ENCODE results near the gene GSDME.

GSDME gene

DNA sequence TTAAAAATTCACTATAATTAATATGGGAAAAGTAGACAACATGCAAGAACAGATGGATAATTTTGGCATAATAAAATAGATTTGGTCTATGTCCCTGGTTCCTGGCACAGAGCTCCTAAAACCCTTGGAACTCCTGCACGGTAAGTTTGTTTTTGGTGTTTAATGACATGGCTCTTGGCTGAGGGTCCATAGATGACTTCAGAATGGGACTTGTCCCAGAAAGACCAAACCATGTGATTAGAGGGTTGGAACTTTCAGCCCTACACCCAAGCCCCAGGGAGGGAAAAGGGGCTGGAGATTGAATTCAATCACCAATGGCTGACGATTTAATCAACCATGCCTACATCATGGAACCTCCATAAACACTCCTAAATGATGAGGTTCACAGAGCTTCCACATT, 12.6 kb upstream of the GSDME start:
- DNase-seq = no peak

DNA sequence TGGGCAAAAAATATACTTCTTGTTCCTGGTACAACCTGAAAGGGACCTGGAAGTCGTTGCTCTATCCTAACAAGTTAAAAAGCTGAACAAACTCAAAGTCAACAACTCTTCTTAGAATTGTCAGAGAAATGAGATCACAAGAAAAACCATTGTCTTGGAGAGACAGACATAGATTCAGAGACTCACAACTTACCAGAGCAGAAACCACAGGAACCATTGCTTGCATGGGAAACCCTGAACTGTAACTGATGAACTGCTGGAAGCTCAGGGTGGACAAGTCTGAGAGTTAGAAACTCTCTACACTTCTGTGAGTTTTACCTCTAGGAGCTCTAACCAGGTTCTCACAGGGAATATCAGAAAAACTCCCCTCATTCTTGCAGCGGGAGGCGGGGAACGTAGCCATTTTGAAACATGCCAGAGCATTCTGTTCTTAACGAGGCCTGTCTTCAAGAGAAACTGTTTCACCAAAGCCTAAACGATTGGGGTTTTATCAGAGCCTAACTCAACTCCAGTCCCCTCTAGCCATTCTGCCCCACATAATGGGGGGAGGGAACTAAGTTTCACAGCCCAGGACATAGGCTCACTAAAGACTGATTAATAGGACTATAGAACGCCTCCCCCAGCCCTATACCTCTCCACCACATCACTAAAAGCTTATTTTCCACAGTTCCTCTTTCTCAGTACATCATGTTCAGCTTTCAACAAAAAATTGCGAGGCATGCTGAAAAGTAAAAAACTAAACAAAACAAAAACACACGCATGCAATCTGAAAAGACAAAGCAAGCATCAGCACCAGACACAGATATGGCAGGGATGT, 12.0 kb upstream of the GSDME start:
- DNase-seq = no peak

DNA sequence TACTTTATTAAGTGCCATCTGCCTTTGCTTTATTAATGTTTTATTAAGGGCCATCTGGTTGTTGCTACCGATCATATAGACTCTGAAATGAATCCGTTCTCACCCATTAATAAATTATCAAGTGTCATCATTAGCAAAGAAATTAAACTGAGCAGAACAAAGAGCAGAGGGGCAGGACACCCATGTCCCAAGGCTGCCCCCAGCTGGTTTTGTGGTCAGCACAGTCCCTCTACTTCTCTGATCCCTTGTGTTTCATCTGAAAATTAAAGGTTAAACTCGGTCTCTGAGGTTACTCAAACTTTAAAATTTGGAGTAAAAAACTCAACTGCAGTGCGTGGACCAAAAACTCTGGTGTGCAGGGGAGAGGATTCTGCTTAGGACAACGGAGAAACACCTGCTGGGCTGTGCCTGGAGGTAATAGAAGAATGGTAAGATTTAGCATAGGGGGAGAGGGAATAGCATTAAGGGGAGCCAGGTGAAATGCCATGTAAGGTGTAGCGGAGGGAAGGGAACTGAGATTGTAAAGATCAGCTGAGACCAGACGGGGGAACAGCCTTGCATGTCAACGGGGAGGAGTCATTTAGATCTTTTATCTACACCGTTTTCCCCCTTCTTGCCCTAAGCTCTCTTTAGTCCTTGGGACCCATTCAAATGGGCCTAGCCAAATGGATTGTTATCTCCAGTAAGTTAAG, 10.8 kb upstream of the GSDME start:
- DNase-seq = no peak

DNA sequence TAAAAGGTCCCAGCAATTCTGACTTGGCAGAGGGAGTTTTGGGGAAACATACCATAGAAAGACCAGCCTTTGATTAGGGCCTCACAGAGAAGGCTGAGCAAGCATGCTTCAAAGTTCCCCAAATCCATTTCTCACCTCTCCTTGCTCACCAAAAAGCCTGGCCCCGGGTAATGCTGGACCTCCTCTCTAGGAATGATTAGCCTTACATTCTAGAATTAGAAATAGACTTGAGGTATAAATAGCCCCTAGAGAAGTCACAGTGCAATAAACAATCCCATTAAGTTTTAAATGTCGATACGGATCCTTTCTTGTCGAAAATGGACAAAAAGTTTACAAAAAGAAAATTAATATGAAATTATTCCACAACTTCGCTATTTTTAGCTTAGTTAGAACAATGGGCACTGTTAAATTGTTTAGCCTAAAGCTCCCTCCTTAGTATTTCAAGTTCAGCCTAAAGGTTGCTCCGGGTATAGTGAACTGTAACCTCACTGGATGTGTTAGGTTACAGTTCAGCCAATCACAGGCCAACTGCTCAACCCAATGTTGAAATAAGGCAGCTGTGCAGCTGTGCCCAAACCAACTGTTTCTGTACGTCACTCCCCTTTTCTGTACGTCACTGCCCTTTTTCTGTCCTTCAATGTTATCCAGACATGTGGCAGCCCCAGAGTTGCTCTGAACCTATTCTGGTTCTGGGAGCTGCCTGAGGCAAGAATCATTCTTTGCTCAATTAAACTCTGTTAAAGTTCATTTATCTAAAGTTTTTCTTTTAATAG, 7.9 kb upstream of the GSDME start:
- no peak for DNase-seq

- DNase-seq = no peak
Observed at GRCh38 chr7:24764011-24764410, 6.7 kb upstream of the GSDME start.

DNA sequence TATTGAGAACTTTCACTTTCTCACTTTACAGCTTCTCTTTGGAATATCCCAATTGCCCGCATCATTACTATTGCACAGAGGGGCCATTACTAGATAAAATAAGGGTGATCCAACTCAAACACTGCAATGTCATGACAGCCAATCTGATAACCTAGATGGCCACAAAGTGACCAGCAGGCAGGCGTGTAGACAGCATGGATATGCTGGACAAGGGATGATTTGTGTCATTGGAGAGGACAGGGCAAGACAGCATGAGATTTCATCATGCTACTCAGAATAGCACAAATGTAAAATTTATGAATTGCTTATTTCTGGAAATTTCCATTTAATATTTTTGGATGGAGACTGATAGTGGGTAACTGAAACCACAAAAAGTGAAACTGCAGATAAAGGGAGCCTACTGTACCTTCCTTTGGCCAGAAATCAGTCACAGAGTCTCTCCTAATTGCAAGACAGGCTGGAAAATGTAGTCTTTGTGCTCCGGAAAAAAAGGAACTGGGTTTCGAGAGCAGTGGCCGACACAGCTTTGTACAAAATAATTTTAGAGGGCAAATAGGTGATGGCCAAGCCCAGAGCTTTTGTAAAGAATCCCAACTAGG, 6.1 kb upstream of the GSDME start:
- no peak for DNase-seq

- DNase-seq = no peak
Observed at GRCh38 chr7:24762771-24763170, 5.5 kb upstream of the GSDME start.

DNA sequence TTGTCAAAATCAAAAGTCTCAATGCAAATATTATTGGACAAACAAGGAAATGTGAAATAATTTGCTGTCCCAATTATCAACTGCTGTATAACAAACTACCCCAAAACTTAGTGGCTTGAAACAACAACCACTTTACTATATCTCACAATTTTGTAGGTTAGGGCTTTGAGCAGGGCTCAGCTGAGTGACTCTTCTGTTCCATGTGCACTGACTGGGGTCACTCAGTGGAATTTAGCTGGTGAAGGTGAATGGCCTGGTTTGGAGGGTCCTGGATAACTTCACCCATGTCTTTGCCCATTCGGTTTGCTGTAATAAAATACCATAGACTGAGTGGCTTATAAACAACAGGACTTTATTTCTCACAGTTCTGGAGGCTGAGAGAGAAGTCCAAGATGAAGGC, 3.7 kb upstream of the GSDME start:
- no peak for DNase-seq

- DNase-seq = peak in 1 of 2 donors; percentile 2
Observed at GRCh38 chr7:24756545-24757352, 515 bp downstream of the GSDME start.

- DNase-seq = peak; percentile 5 to 24
Observed at GRCh38 chr7:24755541-24756407, 1.5 kb downstream of the GSDME start.

DNA sequence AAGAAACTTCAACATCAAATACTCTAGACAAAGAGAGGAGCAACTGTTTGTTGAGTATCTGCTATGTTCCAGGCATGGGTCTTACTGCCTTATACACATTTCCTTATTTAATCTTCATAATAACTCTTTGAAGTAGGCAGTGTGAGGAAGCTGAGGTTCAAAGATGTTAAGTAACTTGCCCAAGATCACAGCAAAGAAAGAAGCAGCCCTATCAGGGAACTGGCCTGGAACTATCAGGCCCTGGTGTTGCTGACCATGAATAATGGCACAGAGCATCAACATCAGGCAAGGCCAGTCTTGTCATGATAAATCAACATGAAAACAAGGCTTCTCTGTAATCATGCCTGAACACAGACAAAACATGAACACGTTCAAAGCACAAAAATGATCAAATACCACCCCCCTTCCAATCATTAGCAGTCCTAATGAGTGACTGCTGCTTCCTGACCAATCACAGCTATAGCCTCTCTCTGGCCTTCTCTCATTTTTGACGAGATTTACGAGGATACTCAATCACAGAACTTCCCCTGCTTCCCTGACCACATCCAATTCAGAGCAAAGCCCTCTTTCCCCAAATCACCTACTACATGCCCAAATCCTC, 2.3 kb downstream of the GSDME start:
- no peak for DNase-seq

- DNase-seq = no peak
Observed at GRCh38 chr7:24752073-24752800, 5.0 kb downstream of the GSDME start.

DNA sequence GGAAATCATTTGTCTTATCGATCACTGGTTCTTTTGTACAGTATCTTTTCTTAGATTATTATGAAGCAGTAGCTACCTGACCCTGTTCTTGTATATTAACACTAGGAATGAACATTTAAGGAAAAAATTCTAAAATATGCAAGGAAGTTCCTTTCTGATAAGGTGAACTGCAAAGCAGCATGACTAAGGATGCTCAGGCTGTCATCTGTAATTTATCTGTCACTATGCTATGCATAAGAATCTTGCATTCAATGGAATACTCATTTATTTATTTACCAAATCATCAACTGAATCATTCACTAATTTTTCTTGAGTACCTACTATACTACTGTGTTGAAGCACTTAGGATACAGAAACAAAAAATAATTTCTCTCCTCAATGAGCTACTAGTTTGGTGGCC, 5.8 kb downstream of the GSDME start:
- no peak for DNase-seq

DNA sequence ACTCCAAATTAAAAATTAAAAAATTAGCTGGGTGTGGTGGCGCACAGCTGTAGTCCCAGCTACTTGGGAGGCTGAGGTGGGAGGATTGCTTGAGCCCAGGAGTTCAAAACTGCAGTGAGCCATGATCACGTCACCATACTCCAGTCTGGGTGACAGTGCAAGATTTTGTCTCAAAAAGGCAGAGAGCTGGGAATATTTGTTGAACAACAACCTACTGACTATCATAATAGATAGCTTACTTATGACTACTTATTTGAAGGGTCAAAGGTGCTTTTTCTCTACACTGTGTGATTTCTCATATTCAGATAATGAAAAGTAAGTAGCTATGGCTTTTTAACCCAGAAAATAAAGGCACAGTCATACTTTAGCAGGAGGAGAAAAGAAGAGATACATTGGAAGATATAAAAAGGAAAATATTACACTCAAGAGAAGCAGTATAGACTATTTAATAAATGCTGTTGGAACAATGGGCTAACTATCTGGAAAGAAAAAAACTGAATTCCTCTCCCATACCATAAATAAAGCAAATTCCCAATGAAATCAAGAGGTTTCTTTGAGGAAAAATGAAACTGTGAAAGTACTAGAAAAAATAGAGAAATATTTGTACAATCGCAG, 6.7 kb downstream of the GSDME start:
- DNase-seq = no peak

DNA sequence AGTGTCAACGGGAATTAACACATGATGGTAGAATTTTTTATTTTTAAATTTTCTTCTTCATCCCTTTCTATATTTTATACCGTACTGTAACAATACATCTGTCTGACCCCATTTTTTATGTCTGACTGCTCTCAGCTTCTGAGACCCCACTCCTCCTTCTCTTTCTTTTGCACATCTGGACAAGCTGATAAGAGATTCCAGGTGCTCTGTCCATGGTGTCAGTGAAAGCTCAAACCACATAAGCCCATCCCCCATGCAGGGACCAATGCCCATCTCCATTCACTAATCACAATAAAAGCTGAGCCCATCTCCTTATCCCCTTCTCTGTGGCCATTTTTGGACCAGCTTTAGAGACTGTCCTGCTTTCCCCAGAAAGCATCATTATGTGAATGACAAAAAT, 8.7 kb downstream of the GSDME start:
- no peak for DNase-seq

GRCh38 chr7:24745355-24745754, 11.9 kb downstream of the GSDME start:
- no peak for DNase-seq

DNA sequence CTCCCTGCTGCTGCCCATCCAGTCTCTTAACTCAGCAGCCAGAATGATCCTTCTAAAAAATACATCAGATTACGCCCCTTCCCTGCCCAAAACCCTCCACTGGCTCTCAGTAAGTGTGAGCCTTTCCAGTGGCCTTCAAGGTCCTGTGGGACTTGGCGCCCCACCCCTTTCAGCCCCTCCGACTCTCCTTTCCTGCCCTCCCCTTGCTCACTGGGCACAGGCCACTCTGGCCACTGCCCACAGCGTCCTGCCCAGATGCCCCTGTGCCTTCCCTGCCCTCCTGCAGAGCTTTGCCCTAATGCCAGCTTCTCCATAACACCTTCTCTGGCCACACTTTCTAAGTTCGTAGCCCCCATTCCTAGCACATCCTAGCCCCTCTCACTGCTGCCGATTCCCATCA, 13.8 kb downstream of the GSDME start:
- DNase-seq = no peak

GRCh38 chr7:24742506-24743162, 14.6 kb downstream of the GSDME start:
- no peak for DNase-seq

Data from CD4-positive, alpha-beta T cell treated with Interleukin-4 for 1 hour (primary cell).